Head of caudate nucleus (tissue), 42 donors: ENCODE measurements around the gene IGF2R.

ENCODE experiments used
- DNase-seq, 42 donors: peaks; one replicate each; pipeline versions ENCODE4 v3.0.0 to v3.0.0-alpha.2; 2020 to 2021; ENCODE audit warnings: mixed read lengths in 7 of 42
- intact Hi-C: fragments of 100-400 bp; cut with DNase I; formaldehyde crosslinking; loops from one replicate; pipeline ENCODE4 v1.15.0; 2022

The IGF2R gene

DNA sequence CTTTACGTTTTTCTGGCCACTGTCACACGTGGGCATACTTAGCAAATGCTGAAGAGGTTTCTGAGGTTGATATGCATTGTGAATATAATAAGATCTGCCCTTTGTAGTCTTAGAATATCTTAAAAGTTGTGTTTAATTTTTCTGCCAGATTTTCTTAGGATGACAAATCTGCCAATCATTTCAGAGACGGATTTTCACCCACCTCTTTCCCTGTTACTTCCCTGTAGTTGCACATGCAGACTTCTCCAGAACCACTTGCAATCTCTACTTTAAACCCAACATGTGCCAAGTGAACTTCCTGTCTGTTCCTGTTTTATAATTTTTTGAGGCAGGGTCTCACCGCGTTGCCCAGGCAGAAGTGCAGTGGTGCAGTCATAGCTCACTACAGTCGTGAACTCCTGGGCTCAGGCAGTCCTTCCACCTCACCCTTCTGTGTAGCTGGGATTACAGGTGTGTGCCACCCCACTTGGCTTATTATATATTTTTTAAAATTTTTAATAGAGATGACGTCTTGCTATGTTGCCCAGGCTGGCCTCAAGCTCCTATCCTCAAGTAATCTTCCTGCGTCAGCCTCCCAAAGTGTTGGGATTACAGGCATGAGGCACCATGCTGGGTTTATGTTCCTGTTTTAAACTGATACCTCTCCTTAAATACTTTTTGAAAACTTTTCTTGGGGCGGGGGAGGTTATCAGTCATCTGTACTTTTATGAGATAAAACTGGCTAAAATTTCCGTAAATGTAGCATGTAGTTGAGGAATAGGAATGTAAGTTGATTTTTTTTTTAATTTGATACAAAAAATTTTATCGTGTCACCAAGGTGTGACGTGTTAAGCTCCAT lies 2.7 kb downstream of the IGF2R start:
- DNase-seq: no peak
- intact Hi-C loops: loop anchor here (10.0 kb wide), 1 partner anchor 63 kb away; no protein-coding TSS in a partner anchor

DNA sequence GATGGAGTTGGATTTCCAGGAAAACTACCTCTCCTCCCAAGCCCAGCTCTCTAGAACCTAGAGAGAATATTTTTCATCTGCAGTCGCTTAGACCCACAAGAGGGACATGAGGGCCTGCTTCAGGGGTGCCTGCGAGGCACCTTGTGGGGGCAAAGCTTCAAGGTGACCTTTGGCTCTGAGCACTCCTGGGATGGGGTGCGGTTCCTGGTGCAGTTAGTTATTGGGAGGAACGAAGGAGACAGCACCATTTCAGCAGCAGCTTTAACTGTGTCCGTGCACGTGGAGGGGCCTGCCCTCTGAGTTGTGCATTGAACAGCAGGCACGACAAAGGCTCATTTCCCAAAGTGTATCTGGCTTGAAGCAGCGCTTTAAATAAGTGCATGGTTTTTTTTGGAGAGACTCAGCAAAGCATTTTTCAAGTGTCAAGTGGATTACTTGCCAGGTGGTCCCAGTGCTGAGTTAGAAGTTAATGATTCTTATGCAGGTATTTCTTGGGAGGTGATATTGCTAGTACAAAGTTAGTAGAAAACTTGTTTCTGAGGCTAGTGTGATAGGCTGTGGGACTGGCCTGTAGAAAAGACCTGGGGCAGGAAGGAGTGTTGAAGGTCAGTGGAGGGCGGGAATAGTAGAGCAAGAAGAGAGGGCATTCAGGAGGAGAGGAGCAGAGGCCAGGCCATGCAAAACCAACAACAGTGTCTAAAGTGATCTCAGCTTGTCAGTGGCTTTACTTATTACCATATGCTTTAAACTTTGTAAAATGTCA lies 3.8 kb downstream of the IGF2R start:
- intact Hi-C loops: loop anchor here (10.0 kb wide), 1 partner anchor 62 kb away; no protein-coding TSS in a partner anchor
- no peak for DNase-seq

DNA sequence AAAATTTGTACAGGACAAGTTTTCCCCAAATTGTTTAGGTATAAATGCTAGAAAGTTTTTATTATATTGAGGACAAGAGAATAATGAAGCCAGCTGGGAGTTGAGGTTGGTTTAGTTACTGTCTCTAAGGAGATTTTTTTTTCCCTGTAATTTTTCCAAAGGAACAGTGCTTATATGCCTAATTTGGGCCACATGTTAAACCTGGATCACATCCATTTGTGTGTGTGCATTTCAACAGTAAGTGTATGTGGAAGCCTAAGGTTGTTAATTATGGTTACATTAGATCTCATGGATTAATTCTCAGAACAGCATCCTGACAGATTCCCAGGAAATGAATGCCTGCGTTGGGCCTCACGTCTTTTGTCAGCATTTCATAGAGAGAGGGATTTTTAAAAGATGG lies 4.5 kb downstream of the IGF2R start:
- intact Hi-C loops: loop anchor here (10.0 kb wide), 1 partner anchor 61 kb away; no protein-coding TSS in a partner anchor
- no peak for DNase-seq

DNA sequence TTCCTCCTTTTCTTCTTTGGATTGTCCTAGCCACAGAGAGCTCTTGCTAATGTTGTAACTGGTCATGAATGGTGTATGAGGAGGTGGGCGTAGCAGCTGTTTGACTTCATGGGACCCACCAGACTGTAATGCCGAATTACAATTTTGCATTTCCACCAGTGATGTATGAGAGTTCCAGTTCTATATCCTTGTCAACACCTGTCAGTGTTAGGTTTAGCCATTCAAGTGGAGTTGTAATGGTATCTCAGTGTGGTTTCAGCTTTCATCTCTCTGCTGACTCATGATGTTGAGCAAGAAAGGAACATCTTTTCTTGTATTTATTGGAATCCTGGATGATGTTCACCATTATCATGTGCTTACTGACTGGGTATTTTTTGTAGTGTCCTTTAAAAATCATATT lies 5.1 kb downstream of the IGF2R start:
- intact Hi-C loops: loop anchor here (10.0 kb wide), 1 partner anchor 61 kb away; no protein-coding TSS in a partner anchor
- no peak for DNase-seq

DNA sequence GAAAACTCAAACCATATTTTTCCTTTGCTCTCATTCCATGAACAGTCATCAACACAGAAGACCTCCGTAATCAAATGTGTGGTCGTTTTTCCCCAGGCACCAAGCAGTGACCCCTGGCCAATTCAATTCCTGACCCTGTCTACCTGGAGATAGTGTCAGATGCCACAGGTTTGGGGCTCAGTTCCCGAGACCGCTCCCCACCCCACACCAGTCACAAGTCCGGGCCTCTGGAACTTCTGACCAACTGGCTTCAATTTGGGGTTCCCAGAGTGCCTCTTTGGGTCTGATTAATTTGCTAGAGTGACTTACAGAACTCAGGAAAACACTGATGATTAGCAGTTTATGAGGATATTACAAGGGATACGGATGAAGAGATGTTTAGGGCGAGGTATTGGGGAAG lies 6.0 kb downstream of the IGF2R start:
- intact Hi-C loops: loop anchor here (10.0 kb wide), 1 partner anchor 60 kb away; no protein-coding TSS in a partner anchor
- DNase-seq: no peak

DNA sequence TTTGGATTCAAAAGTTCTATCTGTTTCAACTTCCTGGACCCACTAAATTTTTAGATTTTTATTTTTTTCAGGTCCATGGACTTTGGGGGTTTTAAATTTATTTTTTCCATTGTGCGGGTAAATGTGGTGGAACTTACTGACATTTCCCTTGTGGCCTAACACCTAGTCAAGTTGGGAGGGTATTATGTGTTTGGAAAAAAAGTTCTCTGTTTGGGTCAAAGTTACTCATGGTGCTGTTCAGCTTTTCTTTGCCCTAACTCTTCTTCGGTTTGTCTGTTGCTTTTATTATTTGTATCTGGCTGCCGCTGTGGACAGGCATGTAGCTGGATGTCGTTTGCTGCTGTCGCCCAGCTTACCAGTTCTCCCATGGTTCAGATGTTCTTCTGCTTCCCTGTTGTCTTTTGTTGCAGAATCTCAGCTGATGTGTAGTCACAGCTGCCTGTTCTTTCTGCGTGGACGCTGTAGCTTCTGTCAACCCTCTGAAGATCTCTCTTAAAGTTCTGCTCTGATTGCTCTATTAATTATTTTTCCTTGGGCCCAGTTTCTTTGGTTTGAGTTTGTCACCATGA lies 7.9 kb downstream of the IGF2R start:
- DNase-seq: no peak
- intact Hi-C loops: loop anchor here (10.0 kb wide), 1 partner anchor 58 kb away; no protein-coding TSS in a partner anchor

DNA sequence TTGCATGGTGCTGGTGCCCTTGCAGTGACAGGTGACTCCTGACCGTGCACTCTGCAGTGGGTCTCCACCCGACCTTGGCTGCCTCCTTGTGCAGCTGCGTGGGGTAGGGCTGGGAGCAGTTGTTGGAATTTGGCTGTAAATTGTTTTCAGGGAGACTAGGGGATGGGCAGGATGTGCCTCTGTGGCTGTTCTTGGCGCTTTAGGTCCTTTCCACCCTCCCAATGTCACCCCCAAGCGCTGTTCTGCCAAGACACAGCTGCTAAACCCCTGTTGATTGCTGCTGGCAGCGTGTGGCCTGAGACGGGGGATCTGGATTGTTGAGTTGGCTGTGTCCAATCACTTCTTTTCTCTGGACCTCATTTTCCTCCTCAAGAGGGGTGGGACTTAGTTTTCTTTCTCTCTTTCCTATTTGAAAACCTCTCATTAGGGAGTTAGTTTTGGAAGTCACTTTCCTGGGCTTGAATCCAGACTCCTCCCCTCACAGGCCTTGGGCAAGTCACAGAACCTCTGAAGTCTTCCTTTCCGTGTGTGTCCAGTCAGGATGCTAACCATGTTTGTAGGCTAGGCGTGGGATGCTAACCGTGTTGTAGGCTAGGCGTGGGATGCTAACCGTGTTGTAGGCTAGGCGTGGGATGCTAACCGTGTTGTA lies 8.5 kb downstream of the IGF2R start:
- intact Hi-C loops: loop anchor here (10.0 kb wide), 1 partner anchor 57 kb away; no protein-coding TSS in a partner anchor
- peak in 4 of 42 donors; percentile 35 to 53 (median 40) for DNase-seq

DNA sequence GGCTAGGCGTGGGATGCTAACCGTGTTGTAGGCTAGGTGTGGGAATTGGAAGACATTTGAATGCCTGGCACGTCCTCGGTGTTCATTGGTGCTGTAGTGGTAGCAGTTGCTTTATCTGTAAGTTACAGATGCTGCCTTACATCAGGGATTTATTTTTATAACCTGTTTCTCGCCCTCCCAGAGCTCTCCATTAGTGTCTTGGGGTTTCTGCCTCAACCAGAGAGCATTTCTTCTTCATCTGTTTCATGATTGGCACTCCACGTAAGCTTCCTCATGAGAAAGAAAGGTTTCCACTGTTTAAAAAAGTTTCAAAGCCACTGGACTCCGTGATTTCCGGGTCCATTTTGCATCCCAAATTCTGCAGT lies 9.0 kb downstream of the IGF2R start:
- DNase-seq: peak in 1 of 42 donors; percentile 39
- intact Hi-C loops: loop anchor here (10.0 kb wide), 1 partner anchor 57 kb away; no protein-coding TSS in a partner anchor

DNA sequence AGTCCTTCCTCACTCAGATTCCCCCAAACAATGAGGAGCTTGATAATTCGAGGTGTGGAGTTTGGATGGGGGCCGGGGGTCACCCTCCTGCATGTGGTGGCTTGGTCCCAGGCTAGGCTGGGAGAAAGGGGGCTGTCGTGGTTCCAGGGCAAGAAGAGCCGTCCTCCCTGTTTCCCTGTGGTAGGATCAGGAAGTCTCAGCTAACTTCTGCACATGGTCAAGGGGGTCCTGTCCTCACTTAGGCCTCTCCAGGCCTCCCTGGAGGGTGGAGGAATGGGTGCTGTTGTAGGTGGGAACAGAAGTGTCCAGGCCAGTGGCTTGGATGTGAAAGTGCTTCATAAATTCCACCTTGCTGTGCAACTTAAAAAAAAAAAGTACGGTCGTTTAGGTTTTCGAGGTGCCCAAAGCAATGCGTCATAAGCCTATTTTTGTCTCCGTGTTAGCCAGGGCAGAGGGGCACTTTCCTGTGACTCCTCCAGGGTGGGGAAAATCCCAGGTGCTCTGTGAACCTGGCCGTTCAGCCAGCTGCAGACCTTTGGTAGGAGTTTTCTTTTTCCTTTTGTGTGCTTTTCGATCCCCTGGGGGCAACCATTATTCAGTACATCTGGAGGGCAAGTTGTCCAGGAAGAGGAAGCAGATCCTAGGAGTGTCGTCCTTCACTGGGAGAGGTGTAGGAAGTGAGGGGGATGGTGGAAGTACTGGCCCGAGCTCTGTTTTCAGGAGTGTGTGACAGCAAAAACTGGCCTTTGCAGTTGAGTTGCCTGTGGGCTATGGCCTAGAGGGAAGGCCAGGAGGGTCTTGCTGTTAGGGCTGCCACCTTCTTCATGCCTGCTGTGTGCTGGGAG lies 9.6 kb downstream of the IGF2R start:
- DNase-seq: no peak
- intact Hi-C loops: loop anchor here (10.0 kb wide), 1 partner anchor 56 kb away; no protein-coding TSS in a partner anchor

DNA sequence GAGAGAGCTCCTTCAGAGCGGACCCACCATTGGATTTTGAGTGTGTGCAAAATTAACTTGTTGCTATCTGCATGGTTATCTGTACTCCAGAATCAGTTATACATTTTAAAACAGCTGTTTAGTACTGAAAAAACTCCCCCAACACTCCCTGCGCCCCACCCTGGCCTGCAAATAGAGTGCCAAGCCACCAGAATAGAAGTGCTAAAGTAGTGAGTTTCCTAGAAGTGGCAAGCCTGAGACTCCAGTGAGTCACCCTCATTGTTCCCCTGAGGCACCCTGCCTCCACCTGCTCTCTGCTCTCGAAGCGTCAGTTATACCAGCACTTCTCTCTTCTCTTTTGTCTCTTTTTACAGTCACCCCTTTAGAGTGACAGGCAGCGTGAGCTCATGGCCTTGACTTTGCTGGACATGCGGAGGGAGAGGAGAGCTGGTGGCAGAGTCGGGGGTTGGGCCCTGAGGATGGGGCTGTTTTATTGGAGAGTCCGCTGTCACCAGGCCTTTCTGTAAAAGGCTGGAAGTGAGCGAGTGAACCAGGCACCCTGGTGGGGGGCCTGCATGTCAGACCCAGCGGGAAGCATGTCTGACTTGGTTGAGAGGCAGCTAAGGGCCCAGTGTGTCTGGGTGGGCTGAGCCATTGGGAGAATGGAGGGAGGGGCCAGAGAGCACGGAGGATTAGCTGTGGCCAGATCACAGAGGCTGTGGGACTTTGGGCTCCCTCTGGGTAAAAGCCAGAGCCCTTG lies 10.4 kb downstream of the IGF2R start:
- DNase-seq: peak in 38 of 42 donors; percentile 30 to 90 (median 66)
- intact Hi-C loops: loop anchor here (10.0 kb wide), 1 partner anchor 55 kb away; no protein-coding TSS in a partner anchor

DNA sequence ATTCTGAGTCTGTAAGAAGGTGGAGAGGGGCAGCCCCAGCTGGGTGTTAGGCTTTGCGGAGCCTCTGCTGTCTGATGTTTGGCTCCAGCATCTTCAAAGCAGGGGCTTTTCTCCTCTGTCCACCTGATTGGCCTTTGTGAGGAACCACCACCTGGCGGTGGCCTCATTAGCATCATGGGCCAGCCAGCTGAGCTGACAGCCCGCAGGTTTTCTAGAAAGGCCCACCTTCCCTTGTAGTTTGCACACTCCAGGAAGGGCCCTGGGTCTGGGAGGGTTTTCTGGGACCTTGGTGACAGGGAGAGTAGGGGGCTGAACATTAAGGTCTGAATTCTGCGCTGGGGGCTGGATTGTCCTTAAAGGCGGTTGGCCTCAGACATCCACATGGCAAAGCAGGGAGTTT lies 11.6 kb downstream of the IGF2R start:
- DNase-seq: no peak
- intact Hi-C loops: no loop called here

DNA sequence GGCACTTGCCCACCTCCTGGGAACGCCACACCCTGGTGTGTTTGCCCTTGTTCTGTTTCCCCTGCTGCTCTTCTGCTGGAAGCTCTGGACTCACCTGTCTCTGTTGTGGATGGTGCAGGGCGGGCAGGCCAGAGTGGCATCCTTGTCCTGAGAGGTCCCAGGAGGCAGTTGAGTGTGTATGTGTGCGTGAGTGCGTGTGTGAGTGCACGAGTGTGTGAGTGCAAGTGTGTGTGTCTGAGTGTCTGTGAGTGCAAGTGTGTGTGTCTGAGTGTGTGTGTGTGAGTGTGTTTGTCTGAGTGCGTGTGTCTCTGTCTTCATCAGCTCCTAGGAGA lies 12.2 kb downstream of the IGF2R start:
- DNase-seq: no peak
- intact Hi-C loops: no loop called here

DNA sequence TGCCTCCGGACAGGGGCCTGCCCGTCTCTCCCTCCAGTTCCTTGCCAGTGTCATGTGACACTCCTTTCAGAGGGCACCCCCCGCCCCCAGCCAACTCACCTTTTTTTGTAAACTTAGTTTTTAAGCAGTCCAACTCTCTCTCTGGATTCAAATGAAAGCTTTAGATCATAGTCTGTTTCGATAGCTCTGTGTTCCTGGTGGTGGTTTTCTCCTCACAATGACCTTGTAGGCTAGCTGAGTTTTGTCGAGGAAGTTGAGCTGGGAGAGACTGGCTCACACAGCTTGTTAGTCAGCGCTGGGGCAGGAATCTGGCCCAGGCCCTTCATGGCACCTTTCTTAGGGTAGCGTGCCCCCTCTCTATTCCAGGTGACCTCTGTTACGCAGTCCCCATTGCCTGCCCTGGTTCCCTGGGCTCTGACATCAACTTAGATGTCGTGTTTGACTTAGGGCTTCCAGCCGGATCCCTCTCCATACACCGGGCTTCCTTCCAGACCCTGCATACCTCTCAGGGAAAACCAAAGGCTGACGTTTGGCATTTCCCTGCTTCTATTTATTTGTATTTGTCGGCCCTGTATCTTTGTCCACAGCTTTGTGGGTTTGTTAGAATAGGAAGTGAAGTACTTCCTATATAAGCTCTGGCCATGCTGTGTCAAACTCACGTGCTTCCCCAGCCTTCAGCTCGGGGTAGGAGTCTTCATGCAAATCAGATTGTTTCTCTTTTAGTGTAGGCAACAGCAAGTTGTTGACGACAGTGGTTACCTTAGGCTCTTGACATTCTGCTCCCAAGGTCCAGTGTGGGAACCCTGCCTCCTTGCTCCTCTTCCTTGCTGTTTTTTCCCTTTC lies 12.7 kb downstream of the IGF2R start:
- DNase-seq: peak in 1 of 42 donors; percentile 58
- intact Hi-C loops: no loop called here

DNA sequence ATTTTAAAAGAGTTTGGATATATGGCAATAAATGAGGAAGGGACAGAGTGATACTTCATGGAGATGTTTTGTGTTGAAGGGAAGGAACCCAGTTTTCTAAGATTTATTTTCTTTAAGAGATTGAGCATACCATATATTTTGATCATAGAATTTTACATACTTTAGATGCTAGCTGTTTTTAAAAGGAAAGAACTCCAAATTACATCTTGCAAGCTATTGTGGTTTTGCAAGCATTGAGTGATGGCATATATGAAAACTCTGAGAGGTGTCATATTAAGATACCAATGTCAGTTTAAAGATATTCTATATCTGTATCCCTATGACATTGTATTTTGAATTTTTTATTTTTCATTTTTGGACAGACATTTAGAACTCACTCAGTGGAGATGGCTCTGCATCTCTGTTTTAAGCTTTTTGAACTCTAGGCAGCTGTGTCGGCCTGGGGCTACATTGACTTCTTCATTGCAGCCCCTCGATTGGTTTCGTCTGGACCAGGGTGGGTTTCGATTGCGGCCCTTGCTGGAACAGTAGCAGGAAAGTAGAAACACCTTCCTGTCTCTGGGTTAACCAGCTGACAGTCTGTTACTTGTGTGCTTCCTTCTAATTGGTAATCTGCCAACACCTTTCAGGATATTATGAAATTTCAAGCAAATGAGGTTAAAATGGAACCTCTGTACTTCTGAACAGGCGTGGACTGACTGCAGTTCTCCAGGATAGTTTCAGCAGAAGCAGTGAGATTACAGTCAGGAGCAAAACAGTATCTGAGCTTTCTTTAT lies 14.0 kb downstream of the IGF2R start:
- intact Hi-C loops: no loop called here

DNA sequence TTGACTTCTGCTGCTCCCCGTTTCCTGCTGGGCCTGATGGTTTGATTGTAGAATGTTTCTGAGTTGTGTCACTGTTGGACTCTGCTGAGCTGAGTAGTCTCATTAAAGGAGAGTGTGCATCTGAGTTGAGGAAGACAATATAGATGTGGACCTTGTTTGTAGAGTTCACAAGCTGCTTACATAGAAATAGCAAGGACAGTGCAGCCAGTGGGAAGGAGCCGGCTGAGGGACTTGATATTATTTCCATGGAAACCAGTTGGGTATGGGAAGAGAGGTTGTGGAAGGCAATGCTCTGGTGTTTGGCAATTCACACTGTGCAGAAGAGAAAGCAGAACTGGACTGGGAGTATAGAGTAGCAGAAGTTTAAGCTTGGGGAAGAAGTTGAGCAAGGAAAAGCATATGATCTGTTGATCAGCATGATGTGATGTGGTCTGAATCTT lies 14.8 kb downstream of the IGF2R start:
- DNase-seq: no peak
- intact Hi-C loops: no loop called here

More for the DNA sequence above, 14.0 kb downstream of the IGF2R start:
- no peak for DNase-seq

DNA sequence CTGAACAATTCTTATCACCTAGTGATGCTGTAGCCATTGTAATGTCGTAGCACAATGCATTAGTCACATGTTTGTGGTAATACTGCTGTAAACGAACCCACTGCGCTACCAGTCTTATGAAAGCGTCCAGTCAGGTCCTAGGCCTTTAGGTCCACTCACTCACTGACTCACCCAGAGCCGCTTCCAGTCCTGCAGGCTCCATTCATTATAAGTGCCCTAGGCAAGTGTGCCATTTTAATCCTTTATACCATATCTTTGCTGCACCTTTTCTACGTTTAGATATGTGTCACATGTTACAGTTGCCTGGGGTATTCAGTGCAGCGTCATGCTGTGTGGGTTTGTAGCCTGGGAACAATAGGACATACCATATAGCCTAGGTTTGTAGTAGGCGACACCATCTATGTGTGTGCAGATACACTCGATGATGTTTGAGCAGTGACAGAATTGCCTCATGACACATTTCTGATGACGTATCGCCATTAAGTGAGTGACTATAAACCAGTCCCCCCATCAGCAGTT lies 15.4 kb downstream of the IGF2R start:
- DNase-seq: no peak
- intact Hi-C loops: no loop called here
